Placental epithelial cell (primary cell): ENCODE measurements around the gene PRXL2A. TPM values are rescaled to one million over a fixed set of nuclear protein-coding genes. Genes with fewer than 3 reads are reported as not detected.

ENCODE experiments used
- total RNA-seq: library from RNA; depleted of rRNA; stranded (reverse); fragments of >200 nt; gene quantifications from 2 replicates; pipeline ENCODE4 v1.2.3, GENCODE V29; 2012

Gene PRXL2A
- 0.39 and 0.98 TPM in 2 replicates for total RNA-seq

GRCh38 chr10:80408242-80409101 lies at the start of gene PRXL2A:
TSS of gene PRXL2A (plus strand) at chr10:80408551. CDS start at chr10:80420468, 11,917 bp downstream.

GRCh38 chr10:80453842-80454512 lies 45.6 kb downstream of the PRXL2A start, which contains the start of gene TSPAN14:
TSS of gene TSPAN14 (plus strand) at chr10:80454310. CDS start at chr10:80489234, 34,924 bp downstream.

Other genes starting within 250 kb of the PRXL2A start
- 78.1 and 119 TPM in 2 replicates for gene ANXA11, start 203.0 kb upstream of the PRXL2A start, total RNA-seq
- not detected in 2 replicates for gene MAT1A, start 118.9 kb upstream of the PRXL2A start, total RNA-seq
- gene DYDC1, start 51.8 kb upstream of the PRXL2A start, total RNA-seq: not detected in 2 replicates
- not detected in 2 replicates for gene DYDC2, start 51.8 kb upstream of the PRXL2A start, total RNA-seq
- 19.2 and 77.0 TPM in 2 replicates for gene TSPAN14, start 45.8 kb downstream of the PRXL2A start, total RNA-seq
- gene SH2D4B, start 129.4 kb downstream of the PRXL2A start, total RNA-seq: under 0.01 and 0.22 TPM in 2 replicates